Keratinocyte (primary cell): ENCODE results near the gene NELL1.

Source experiments
- CTCF ChIP-seq, 3 experiments: IDR thresholded peaks in 1 of 3; conservative IDR thresholded peaks in 1 of 3; optimal IDR thresholded peaks in 1 of 3; 2 replicates in 2 of 3; 3 replicates in 1 of 3; pipeline versions ENCODE3 to v1.5.1; 2011; ENCODE audit warnings: low read length in 3 of 3, mild to moderate bottlenecking in 3 of 3, moderate library complexity in 2 of 3, control low read depth in 1 of 3, inconsistent platforms in 1 of 3; ENCODE audit not compliant: insufficient read depth in 2 of 3; ENCODE audit errors: extremely low read depth in 1 of 3
- EZH2 ChIP-seq: IDR thresholded peaks from one replicate; pipeline ENCODE4 v1.6.1; 2012; ENCODE audit warnings: inconsistent platforms, mild to moderate bottlenecking, low read length, moderate library complexity

DNA sequence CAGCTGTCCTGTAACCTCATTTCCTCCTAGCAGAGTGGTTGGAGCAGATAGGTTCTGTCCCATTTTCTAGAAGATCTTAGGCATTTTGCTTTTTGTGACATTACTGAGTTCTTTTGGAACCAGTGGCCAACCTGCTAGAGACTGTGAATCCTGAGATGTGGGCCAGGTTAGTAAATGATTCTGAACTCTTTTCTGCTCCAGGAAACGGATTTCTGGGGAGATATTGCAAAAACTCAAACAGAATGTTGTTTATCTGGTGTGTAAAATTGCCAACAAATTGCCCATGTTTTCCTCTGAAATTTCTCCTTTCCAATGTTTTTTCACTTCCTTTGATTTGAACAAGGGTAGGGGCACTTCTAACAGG is 37.2 kb upstream of the NELL1 start:
- TF ChIP-seq CTCF (optimal IDR thresholded peaks at IDR 0.05 in 1 of 3, IDR thresholded peaks at IDR 0.05 in 1 of 3, conservative IDR thresholded peaks at IDR 0.05 in 1 of 3; ENCODE audit: extremely low read depth in 1 of 3, insufficient read depth in 2 of 3, low read length in 3 of 3) (no peak), EZH2 (no peak)
